ENCODE results near the gene MEIOSIN. TPM values are rescaled to one million over a fixed set of nuclear protein-coding genes. Genes with fewer than 3 reads are reported as not detected.

Gene MEIOSIN
- total RNA-seq, 1 donor from 2014 or later: not detected

GRCh38 chr19:45768984-45769782, 35.9 kb downstream of the MEIOSIN start, which contains the start of gene SIX5:
Gene SIX5 (minus strand): TSS chr19:45769252. CDS start chr19:45768844, 408 bp downstream.
- Histone ChIP-seq H3K4me1 (ENCODE audit: control insufficient read depth in 3 of 3, insufficient read depth in 3 of 3, low read length in 3 of 3) (peaks cover 40 to 72% (median 46%) of the 10 kb centered on the region in 3 donors), H3K27ac (ENCODE audit: low read depth, low read length) (peak within 1 kb of the TSS; percentile 93), H3K9ac (ENCODE audit: low read depth in 1 of 3, low read length in 3 of 3) (peak within 1 kb of the TSS; percentile 81 to 92 (median 90)), H3K27me3 (ENCODE audit: control insufficient read depth in 3 of 3, insufficient read depth in 3 of 3, low read length in 3 of 3) (no peaks in the 10 kb centered on the region), H3K36me3 (ENCODE audit: control insufficient read depth in 3 of 3, insufficient read depth in 3 of 3, low read length in 3 of 3) (peaks cover 6 to 21% (median 16%) of the 10 kb centered on the region in 3 donors), H3K9me3 (ENCODE audit: control insufficient read depth in 3 of 3, low read length in 3 of 3) (no peaks in the 10 kb centered on the region), H3K4me3 (ENCODE audit: low read length in 3 of 3) (peak within 1 kb of the TSS; percentile 79 to 95 (median 91))

- Histone ChIP-seq H3K27ac (ENCODE audit: low read depth, low read length) (peak overlapping the region; percentile 93), H3K9me3 (ENCODE audit: control insufficient read depth in 3 of 3, low read length in 3 of 3) (no peaks in the 10 kb centered on the region), H3K4me3 (ENCODE audit: low read length in 3 of 3) (peak overlapping the region; percentile 74 to 95 (median 91)), H3K27me3 (ENCODE audit: control insufficient read depth in 3 of 3, insufficient read depth in 3 of 3, low read length in 3 of 3) (no peaks in the 10 kb centered on the region), H3K4me1 (ENCODE audit: control insufficient read depth in 3 of 3, insufficient read depth in 3 of 3, low read length in 3 of 3) (peaks cover 34 to 66% (median 40%) of the 10 kb centered on the region in 3 donors), H3K36me3 (ENCODE audit: control insufficient read depth in 3 of 3, insufficient read depth in 3 of 3, low read length in 3 of 3) (peaks cover 7 to 25% (median 19%) of the 10 kb centered on the region in 3 donors), H3K9ac (ENCODE audit: low read depth in 1 of 3, low read length in 3 of 3) (peak overlapping the region; percentile 57 to 90 (median 76))
Observed at GRCh38 chr19:45769821-45770191, 36.6 kb downstream of the MEIOSIN start.

- Histone ChIP-seq H3K27ac (ENCODE audit: low read depth, low read length) (peak overlapping the region; percentile 93), H3K9me3 (ENCODE audit: control insufficient read depth in 3 of 3, low read length in 3 of 3) (no peaks in the 10 kb centered on the region), H3K9ac (ENCODE audit: low read depth in 1 of 3, low read length in 3 of 3) (peak overlapping the region; percentile 57 to 90 (median 76)), H3K27me3 (ENCODE audit: control insufficient read depth in 3 of 3, insufficient read depth in 3 of 3, low read length in 3 of 3) (no peaks in the 10 kb centered on the region), H3K4me3 (ENCODE audit: low read length in 3 of 3) (peak overlapping the region; percentile 74 to 95 (median 91)), H3K4me1 (ENCODE audit: control insufficient read depth in 3 of 3, insufficient read depth in 3 of 3, low read length in 3 of 3) (peaks cover 29 to 60% (median 34%) of the 10 kb centered on the region in 3 donors), H3K36me3 (ENCODE audit: control insufficient read depth in 3 of 3, insufficient read depth in 3 of 3, low read length in 3 of 3) (peaks cover 7 to 25% (median 19%) of the 10 kb centered on the region in 3 donors)
Observed at GRCh38 chr19:45770192-45771101, 37.2 kb downstream of the MEIOSIN start.

- Histone ChIP-seq H3K9ac (ENCODE audit: low read depth in 1 of 3, low read length in 3 of 3) (peak overlapping the region in 2 of 3 donors; percentile 34 to 79), H3K27ac (ENCODE audit: low read depth, low read length) (peak overlapping the region; percentile 93), H3K36me3 (ENCODE audit: control insufficient read depth in 3 of 3, insufficient read depth in 3 of 3, low read length in 3 of 3) (peaks cover 6 to 22% (median 20%) of the 10 kb centered on the region in 3 donors), H3K4me3 (ENCODE audit: low read length in 3 of 3) (peak overlapping the region in 2 of 3 donors; percentile 22 to 54), H3K4me1 (ENCODE audit: control insufficient read depth in 3 of 3, insufficient read depth in 3 of 3, low read length in 3 of 3) (peaks cover 23 to 50% (median 24%) of the 10 kb centered on the region in 3 donors), H3K27me3 (ENCODE audit: control insufficient read depth in 3 of 3, insufficient read depth in 3 of 3, low read length in 3 of 3) (no peaks in the 10 kb centered on the region), H3K9me3 (ENCODE audit: control insufficient read depth in 3 of 3, low read length in 3 of 3) (no peaks in the 10 kb centered on the region)
Observed at GRCh38 chr19:45771311-45771933, 38.2 kb downstream of the MEIOSIN start.

- no peaks in the 10 kb centered on the region for H3K27me3 ChIP-seq (ENCODE audit: control insufficient read depth in 3 of 3, insufficient read depth in 3 of 3, low read length in 3 of 3)
- H3K9me3 ChIP-seq (ENCODE audit: control insufficient read depth in 3 of 3, low read length in 3 of 3): no peaks in the 10 kb centered on the region
- peaks cover 15 to 41% (median 16%) of the 10 kb centered on the region in 3 donors for H3K4me1 ChIP-seq (ENCODE audit: control insufficient read depth in 3 of 3, insufficient read depth in 3 of 3, low read length in 3 of 3)
- H3K4me3 ChIP-seq (ENCODE audit: low read length in 3 of 3): no peak overlapping the region
- peaks cover 13 to 31% (median 29%) of the 10 kb centered on the region in 3 donors for H3K36me3 ChIP-seq (ENCODE audit: control insufficient read depth in 3 of 3, insufficient read depth in 3 of 3, low read length in 3 of 3)
- no peak overlapping the region for H3K27ac ChIP-seq (ENCODE audit: low read depth, low read length)
- H3K9ac ChIP-seq (ENCODE audit: low read depth in 1 of 3, low read length in 3 of 3): peak overlapping the region in 1 of 3 donors; percentile 40
Observed at GRCh38 chr19:45772130-45772840, 39.0 kb downstream of the MEIOSIN start.

- peaks cover 12 to 35% (median 16%) of the 10 kb centered on the region in 3 donors for H3K4me1 ChIP-seq (ENCODE audit: control insufficient read depth in 3 of 3, insufficient read depth in 3 of 3, low read length in 3 of 3)
- H3K27me3 ChIP-seq (ENCODE audit: control insufficient read depth in 3 of 3, insufficient read depth in 3 of 3, low read length in 3 of 3): no peaks in the 10 kb centered on the region
- H3K36me3 ChIP-seq (ENCODE audit: control insufficient read depth in 3 of 3, insufficient read depth in 3 of 3, low read length in 3 of 3): peaks cover 19 to 37% (median 35%) of the 10 kb centered on the region in 3 donors
- no peak overlapping the region for H3K27ac ChIP-seq (ENCODE audit: low read depth, low read length)
- no peak overlapping the region for H3K9ac ChIP-seq (ENCODE audit: low read depth in 1 of 3, low read length in 3 of 3)
- H3K4me3 ChIP-seq (ENCODE audit: low read length in 3 of 3): no peak overlapping the region
- H3K9me3 ChIP-seq (ENCODE audit: control insufficient read depth in 3 of 3, low read length in 3 of 3): no peaks in the 10 kb centered on the region
Observed at GRCh38 chr19:45772912-45773311, 39.7 kb downstream of the MEIOSIN start.

GRCh38 chr19:45773384-45773783, 40.1 kb downstream of the MEIOSIN start:
- H3K4me1 ChIP-seq (ENCODE audit: control insufficient read depth in 3 of 3, insufficient read depth in 3 of 3, low read length in 3 of 3): peaks cover 12 to 33% (median 16%) of the 10 kb centered on the region in 3 donors
- H3K9me3 ChIP-seq (ENCODE audit: control insufficient read depth in 3 of 3, low read length in 3 of 3): no peaks in the 10 kb centered on the region
- H3K9ac ChIP-seq (ENCODE audit: low read depth in 1 of 3, low read length in 3 of 3): peak overlapping the region in 1 of 3 donors; percentile 55
- H3K27ac ChIP-seq (ENCODE audit: low read depth, low read length): no peak overlapping the region
- H3K4me3 ChIP-seq (ENCODE audit: low read length in 3 of 3): no peak overlapping the region
- no peaks in the 10 kb centered on the region for H3K27me3 ChIP-seq (ENCODE audit: control insufficient read depth in 3 of 3, insufficient read depth in 3 of 3, low read length in 3 of 3)
- peaks cover 24 to 42% (median 40%) of the 10 kb centered on the region in 3 donors for H3K36me3 ChIP-seq (ENCODE audit: control insufficient read depth in 3 of 3, insufficient read depth in 3 of 3, low read length in 3 of 3)

GRCh38 chr19:45774765-45775164, 41.5 kb downstream of the MEIOSIN start:
- no peaks in the 10 kb centered on the region for H3K27me3 ChIP-seq (ENCODE audit: control insufficient read depth in 3 of 3, insufficient read depth in 3 of 3, low read length in 3 of 3)
- H3K4me3 ChIP-seq (ENCODE audit: low read length in 3 of 3): no peak overlapping the region
- H3K9ac ChIP-seq (ENCODE audit: low read depth in 1 of 3, low read length in 3 of 3): no peak overlapping the region
- H3K27ac ChIP-seq (ENCODE audit: low read depth, low read length): no peak overlapping the region
- peaks cover 28 to 53% (median 49%) of the 10 kb centered on the region in 3 donors for H3K36me3 ChIP-seq (ENCODE audit: control insufficient read depth in 3 of 3, insufficient read depth in 3 of 3, low read length in 3 of 3)
- H3K9me3 ChIP-seq (ENCODE audit: control insufficient read depth in 3 of 3, low read length in 3 of 3): no peaks in the 10 kb centered on the region
- peaks cover 14 to 33% (median 15%) of the 10 kb centered on the region in 3 donors for H3K4me1 ChIP-seq (ENCODE audit: control insufficient read depth in 3 of 3, insufficient read depth in 3 of 3, low read length in 3 of 3)
